Activated naive CD8-positive, alpha-beta T cell (primary cell): ENCODE results near the gene CLEC18B.
"Not testable (repeated sequence)": the region's sequence is repeated elsewhere in the genome, so short reads cannot be mapped to it uniquely, and the experiment has no call there.

ENCODE experiments used
- H3K27ac Mint-ChIP-seq: one replicate; pipeline ENCODE4 v1.8.0; 2021; ENCODE audit warnings: mixed read lengths
- H3K27me3 Mint-ChIP-seq: one replicate; pipeline ENCODE4 v1.8.0; 2021; ENCODE audit warnings: mixed read lengths
- H3K36me3 Mint-ChIP-seq: one replicate; pipeline ENCODE4 v1.8.0; 2021; ENCODE audit warnings: mixed read lengths
- H3K4me1 Mint-ChIP-seq: one replicate; pipeline ENCODE4 v1.8.0; 2021; ENCODE audit warnings: low read depth, mixed read lengths
- H3K4me3 Mint-ChIP-seq: one replicate; pipeline ENCODE4 v1.8.0; 2021; ENCODE audit warnings: mild to moderate bottlenecking, mixed read lengths
- H3K9me3 Mint-ChIP-seq: one replicate; pipeline ENCODE4 v1.8.0; 2021; ENCODE audit warnings: low read depth, mixed read lengths

CLEC18B gene

DNA sequence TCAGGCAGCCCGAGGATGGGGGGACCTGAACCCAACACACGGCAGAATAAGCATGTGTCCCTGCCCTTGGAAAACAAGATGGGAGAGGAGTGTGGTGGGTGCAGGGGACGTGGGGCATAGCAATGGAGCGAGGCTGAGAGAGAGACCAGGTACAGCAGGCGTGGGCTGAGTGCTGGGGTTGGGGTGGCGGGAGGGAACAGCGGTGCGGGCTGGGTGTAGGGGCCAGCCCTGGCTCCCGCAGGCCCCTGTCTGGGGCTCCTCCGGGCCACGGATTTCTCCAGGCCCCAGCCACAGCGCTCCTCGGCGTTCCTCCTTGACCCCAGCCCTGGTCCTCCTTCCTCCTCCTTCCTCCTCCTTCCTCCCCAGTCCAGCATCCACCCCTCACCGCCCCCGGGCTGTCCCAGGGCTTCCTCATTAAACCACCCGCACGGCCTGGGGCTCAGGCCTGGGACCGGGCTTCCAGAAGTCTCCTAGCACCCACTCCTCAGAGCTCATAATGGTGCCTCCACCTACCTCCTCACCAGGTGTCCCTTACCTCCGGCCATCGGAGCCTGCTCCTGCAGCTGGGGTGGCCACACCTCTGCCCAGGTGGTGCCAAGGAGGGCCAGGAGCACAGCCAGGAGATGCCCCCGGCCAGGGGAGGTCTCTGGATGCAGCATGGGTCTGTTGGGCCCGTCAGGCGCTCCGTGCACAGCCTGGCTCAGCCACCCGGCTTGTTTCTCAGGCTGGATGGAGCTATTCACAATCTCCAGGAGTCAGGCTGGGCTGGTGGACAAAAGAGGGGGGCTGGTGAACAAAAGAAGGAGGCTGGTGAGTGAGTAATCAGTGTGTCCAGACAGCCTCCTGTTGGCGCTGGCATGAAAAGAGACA lies at the start of gene CLEC18B:
Gene CLEC18B (minus strand): TSS at position 867 of the 870 bp plus-strand sequence. CDS start 208 bp downstream, at position 659.
- H3K9me3 Mint-ChIP-seq, H3K4me1 Mint-ChIP-seq, H3K27me3 Mint-ChIP-seq, H3K4me3 Mint-ChIP-seq, H3K27ac Mint-ChIP-seq, H3K36me3 Mint-ChIP-seq: not testable (repeated sequence)

DNA sequence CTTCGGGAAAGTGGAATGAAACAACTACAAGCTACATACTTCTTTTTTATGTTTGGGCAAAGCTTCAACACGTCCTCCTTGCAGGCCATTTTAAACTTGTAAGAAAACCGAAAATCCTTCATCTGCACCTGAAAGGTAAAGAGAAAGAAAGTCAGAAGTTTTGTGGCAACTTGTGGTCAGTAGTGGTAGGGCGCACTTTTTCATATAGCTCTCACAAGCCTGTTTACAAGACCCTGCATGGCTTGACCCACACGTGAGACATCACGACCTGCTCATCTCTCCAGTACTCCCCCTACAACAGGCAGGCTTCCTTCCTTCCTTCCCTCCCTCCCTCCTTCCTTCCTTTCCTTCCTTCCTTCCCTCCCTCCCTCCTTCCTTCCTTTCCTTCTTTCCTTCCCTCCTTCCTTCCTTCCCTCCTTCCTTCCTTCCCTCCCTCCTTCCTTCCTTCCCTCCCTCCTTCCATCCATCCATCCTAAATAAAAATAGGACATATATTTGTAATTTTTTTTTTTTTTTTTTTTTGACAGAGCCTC lies 48.7 kb upstream of the CLEC18B start:
- H3K4me1 Mint-ChIP-seq = peaks cover 15% of the 10 kb centered on the region

DNA sequence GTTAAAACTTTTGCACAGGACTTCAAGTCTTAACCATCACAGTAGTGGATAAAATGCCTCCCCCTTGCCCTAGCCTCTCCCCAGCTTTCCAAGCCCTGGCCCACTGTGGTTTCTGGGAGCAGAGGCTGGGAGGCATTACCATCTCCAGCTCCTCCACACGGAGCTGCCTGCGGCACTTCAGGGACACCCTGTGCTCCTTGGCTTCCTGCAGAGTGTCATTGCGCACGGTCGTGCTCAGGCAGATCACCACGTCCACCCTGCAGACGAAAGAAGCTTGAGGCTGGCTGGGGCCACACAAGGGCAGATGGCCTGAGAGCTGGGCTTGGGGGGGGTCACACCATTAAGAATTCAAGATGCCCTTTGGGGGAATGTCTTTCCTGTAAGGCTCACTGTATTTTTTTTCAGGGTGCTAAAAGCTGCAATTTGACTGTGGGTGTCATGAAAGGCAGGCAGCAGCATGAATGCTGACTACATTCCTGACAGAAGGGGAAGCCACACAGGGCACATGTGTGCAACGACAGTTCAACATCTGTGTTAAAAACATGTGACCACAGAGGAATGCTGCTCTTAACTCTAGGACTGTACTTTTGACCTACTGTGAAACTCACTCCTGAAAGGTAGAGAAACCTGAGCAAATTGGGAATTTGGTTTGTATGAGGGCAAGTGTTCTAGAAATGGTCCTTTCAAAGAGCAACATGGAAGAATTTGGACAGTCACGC lies 47.7 kb upstream of the CLEC18B start:
- peaks cover 2% of the 10 kb centered on the region for H3K36me3 Mint-ChIP-seq
- no peaks in the 10 kb centered on the region for H3K9me3 Mint-ChIP-seq
- H3K4me3 Mint-ChIP-seq = no peak overlapping the region

More for the DNA sequence above, 48.7 kb upstream of the CLEC18B start:
- H3K9me3 Mint-ChIP-seq = no peaks in the 10 kb centered on the region
- no peaks in the 10 kb centered on the region for H3K27me3 Mint-ChIP-seq
- no peaks in the 10 kb centered on the region for H3K36me3 Mint-ChIP-seq
- no peak overlapping the region for H3K27ac Mint-ChIP-seq
- no peak overlapping the region for H3K4me3 Mint-ChIP-seq

DNA sequence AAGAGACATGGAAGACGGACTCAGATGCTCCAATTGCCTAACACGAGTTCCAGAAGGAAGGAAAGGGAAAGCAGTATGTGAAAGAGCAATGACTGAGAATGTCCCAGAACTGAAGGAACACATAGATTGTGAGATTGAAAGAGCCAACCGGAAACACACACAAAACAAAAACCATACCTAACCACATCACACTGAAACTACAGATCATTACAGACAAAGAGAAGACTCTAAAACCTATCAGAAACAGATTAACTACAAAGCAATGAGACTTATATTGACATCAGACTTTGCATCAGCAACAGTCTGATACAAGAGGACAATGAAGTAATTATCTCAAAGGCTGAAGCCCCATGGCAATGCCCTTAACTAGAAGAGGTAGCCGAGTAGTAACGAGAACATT lies 45.6 kb upstream of the CLEC18B start:
- Mint-ChIP-seq H3K4me3 (no peak overlapping the region), H3K36me3 (peaks cover 2% of the 10 kb centered on the region), H3K27ac (peak overlapping the region; percentile 62), H3K27me3 (no peaks in the 10 kb centered on the region), H3K4me1 (peaks cover 15% of the 10 kb centered on the region), H3K9me3 (no peaks in the 10 kb centered on the region)

More for the DNA sequence above, 47.7 kb upstream of the CLEC18B start:
- no peaks in the 10 kb centered on the region for H3K27me3 Mint-ChIP-seq
- H3K4me1 Mint-ChIP-seq = peaks cover 15% of the 10 kb centered on the region
- H3K27ac Mint-ChIP-seq = peak overlapping the region; percentile 41

DNA sequence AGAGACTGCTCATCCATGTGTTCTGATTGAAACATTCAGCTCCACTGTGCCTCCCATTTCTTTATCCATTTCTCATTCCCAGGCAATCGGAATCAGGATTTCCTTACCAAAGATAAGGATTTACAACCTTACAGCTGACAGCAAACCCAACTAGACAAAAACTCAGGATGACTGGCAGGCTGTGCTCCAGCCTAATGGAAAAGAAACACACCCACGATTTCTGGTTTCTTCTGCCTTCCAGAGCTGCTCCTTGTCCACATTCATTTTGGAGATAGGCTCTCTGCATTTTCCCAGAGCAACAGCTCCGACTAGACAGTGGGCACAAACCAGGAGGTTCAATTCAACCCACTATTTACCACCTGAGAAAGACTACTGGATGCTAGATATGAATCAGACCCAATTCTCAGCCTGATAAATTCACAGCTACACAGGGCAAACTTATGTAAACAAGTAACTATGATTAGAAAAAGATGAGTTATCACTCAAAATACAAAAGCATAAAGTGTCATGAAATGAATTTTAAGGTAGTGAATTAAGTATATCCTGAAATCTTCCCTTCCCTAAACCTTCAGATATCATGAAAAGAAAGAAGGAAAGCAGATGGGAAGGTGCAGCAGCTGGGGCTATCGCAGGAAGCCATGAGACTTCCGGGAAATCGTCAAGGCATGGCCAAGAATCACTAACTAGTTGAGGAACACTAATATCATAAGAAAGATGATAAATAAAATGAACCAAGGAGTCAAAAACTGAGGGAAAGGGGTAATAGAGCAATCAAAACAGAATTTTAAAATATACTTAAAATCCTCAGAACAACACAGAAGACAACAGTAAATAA lies 44.8 kb upstream of the CLEC18B start:
- no peak overlapping the region for H3K27ac Mint-ChIP-seq

DNA sequence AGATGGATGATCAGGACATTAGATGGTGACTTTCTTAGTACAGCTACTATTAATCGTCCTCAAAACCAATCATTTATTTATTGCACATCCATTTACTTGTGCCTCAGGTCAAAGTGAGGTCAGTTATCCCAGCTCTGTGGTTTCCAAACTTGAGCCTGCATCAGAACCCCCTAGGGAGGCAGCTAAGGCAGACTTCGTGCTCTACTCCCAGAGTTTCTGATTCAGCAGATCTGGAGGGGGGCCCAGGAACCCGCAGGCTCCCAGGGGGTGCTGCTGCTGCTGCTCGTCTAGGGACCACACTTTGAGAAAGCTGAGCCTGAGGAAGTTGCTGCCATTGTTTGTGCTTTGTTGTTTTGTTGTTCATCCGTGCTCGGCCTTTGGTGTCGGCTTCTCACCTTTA lies 44.0 kb upstream of the CLEC18B start:
- Mint-ChIP-seq H3K9me3 (no peaks in the 10 kb centered on the region), H3K36me3 (peaks cover 2% of the 10 kb centered on the region), H3K4me1 (peaks cover 15% of the 10 kb centered on the region), H3K27me3 (no peaks in the 10 kb centered on the region), H3K27ac (no peak overlapping the region), H3K4me3 (no peak overlapping the region)

More for the DNA sequence above, 44.8 kb upstream of the CLEC18B start:
- Mint-ChIP-seq H3K27me3 (no peaks in the 10 kb centered on the region), H3K9me3 (no peaks in the 10 kb centered on the region), H3K4me3 (no peak overlapping the region), H3K4me1 (peaks cover 15% of the 10 kb centered on the region), H3K36me3 (peaks cover 2% of the 10 kb centered on the region)

DNA sequence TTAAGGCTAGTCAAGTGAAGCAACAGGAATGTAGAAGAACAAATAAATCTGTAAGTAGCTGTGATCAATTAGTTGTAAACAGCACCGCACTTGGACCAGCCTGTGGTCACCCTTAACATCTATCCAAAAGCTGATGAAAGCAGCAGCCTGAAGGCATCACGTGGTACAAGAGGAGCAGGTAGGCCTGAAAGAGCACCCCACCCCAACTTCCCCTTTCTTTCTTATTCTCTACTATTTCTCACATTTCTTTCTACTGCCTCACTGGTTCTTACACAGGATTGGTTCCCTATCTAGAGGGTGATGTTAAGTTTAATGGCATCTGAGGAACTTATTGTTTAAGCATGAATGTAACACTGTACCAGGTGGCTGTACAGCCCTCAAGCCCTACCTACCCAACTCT lies 42.6 kb upstream of the CLEC18B start:
- no peak overlapping the region for H3K4me3 Mint-ChIP-seq
- peaks cover 15% of the 10 kb centered on the region for H3K4me1 Mint-ChIP-seq
- H3K9me3 Mint-ChIP-seq = no peaks in the 10 kb centered on the region
- H3K27ac Mint-ChIP-seq = no peak overlapping the region
- H3K27me3 Mint-ChIP-seq = no peaks in the 10 kb centered on the region
- peaks cover 3% of the 10 kb centered on the region for H3K36me3 Mint-ChIP-seq

DNA sequence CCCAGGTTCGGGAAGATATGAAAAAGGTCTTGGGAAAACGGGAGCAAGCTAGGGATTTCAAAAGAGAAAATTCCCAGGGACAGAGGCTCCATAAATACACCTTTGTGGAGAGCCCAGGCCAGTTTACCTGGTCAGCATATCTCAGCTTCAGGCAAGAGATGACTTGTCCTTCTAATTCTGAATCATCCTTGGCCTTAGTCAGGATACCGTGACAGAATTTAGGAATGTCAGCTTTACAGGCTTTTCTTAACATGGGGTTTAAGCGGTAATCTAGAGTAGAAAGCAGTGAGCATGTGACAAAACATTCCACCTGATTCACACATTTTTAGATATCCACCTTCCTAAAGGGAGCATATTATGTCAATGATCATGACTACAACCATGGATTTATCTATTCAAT lies 41.1 kb upstream of the CLEC18B start:
- H3K4me1 Mint-ChIP-seq = peaks cover 11% of the 10 kb centered on the region
- H3K9me3 Mint-ChIP-seq = no peaks in the 10 kb centered on the region
- no peaks in the 10 kb centered on the region for H3K27me3 Mint-ChIP-seq
- H3K36me3 Mint-ChIP-seq = peaks cover 6% of the 10 kb centered on the region
- no peak overlapping the region for H3K4me3 Mint-ChIP-seq
- no peak overlapping the region for H3K27ac Mint-ChIP-seq

DNA sequence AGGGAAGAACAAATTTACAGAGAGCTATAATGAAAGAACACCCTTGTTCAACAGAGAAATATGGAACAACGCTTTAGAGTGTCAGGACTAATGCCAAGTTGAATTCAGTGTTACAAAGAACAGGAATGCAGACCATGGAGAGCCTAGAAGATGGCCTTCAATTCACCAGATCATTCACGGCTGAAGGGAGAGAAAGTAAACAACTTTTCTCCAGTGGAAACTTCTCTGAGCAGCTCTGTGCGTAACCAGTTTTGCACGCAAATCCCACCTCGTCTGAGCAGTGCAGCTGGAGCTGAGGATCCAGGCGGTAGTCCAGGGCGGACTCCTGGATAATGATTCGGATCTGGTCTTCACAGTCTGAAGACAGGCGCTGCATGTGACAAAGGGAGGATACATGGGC lies 40.5 kb upstream of the CLEC18B start:
- Mint-ChIP-seq H3K27me3 (no peaks in the 10 kb centered on the region), H3K9me3 (no peaks in the 10 kb centered on the region), H3K27ac (no peak overlapping the region), H3K4me1 (peaks cover 5% of the 10 kb centered on the region), H3K36me3 (peaks cover 6% of the 10 kb centered on the region), H3K4me3 (no peak overlapping the region)

DNA sequence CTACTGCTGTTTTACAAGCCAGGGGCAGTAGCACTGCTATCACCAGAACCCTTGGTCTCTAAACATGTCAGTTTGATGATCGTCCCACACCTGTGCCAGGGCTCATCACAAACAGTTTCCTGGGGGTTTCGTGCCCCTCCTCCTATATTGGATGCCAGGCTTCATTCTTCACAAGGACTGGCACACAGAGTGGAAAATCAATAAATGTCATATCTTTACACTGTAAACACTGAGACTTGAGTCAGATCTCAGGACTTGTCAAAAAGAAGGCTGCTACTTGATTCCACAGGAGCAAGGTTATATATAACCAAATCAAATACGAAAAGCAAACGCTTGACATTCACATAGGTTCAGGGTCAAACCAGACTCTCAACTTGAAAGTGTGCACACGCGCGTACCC lies 39.3 kb upstream of the CLEC18B start:
- no peaks in the 10 kb centered on the region for H3K27me3 Mint-ChIP-seq
- no peak overlapping the region for H3K27ac Mint-ChIP-seq
- peaks cover 6% of the 10 kb centered on the region for H3K36me3 Mint-ChIP-seq
- no peaks in the 10 kb centered on the region for H3K9me3 Mint-ChIP-seq
- H3K4me1 Mint-ChIP-seq = no peaks in the 10 kb centered on the region
- no peak overlapping the region for H3K4me3 Mint-ChIP-seq

DNA sequence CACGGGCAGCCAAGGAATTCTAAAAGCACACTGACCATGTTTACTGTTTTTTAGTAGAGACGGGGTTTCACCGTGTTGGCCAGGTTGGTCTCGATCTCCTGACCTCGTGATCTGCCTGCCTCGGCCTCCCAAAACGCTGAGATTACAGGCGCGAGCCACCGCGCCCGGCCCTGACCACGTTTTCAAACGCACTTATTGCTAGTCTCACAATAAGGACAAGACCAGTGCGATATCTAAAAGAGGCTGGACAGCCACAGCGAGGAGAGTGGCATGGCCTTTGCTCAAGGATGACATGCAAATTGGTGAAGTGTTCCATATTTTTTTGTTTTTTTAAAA lies 35.0 kb upstream of the CLEC18B start:
- H3K27ac Mint-ChIP-seq = no peak overlapping the region
- H3K36me3 Mint-ChIP-seq = peaks cover 8% of the 10 kb centered on the region
- no peaks in the 10 kb centered on the region for H3K9me3 Mint-ChIP-seq
- no peak overlapping the region for H3K4me3 Mint-ChIP-seq
- no peaks in the 10 kb centered on the region for H3K27me3 Mint-ChIP-seq
- no peaks in the 10 kb centered on the region for H3K4me1 Mint-ChIP-seq

DNA sequence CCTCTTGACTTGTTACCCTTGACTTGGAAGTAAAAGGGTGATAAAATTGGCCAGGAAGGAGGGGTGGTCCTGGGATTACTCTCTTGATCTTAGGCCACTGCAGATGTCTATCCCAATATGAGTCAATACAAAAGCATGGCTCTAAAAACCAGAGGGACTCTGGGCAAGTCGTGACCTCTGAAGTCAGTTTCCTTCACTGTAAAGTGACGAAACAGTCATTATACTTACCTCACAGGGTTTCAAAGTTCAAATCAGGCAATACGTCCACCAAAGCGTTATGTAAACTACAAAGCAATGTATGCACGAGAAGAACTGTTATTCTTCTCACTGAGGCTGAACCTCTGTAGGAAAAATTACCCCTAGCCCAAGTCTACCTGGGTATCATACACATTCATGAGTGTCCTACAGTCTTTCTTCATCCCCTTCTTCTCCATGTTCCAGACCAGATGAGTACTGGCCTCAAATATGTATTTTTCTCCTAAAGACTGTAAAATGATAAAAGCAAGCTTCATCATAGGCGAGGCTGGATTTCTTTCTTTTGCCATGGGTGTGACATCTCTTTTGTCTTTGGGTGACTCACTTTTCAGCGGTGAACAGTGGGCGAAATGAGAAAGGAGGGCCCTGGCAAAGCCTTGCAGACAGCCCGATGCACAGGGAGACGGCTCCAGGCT lies 34.5 kb upstream of the CLEC18B start:
- Mint-ChIP-seq H3K27me3 (no peaks in the 10 kb centered on the region), H3K4me3 (no peak overlapping the region), H3K27ac (peak overlapping the region; percentile 29), H3K4me1 (no peaks in the 10 kb centered on the region), H3K36me3 (peaks cover 8% of the 10 kb centered on the region), H3K9me3 (no peaks in the 10 kb centered on the region)

DNA sequence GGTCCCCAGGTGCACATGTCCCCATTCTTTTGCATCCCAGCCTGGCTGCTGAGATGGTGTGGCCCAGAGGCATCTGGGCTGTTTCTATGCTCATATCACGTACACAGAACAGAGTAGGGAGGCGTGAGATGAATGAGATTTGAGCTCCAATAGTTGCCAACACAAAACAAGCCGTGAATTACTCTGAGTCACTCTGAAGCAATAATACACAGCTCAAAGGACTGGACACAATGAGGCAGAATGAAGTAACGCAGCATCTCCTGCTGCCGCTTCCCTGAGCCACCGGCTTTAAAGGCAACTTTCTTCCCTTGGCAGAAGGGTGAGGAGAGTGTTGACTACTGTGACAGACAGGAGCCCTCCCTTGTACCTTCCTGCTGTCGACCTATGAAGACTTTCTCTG lies 33.9 kb upstream of the CLEC18B start:
- H3K27ac Mint-ChIP-seq = no peak overlapping the region
- no peaks in the 10 kb centered on the region for H3K9me3 Mint-ChIP-seq
- peaks cover 8% of the 10 kb centered on the region for H3K36me3 Mint-ChIP-seq
- H3K27me3 Mint-ChIP-seq = no peaks in the 10 kb centered on the region
- no peak overlapping the region for H3K4me3 Mint-ChIP-seq
- no peaks in the 10 kb centered on the region for H3K4me1 Mint-ChIP-seq

DNA sequence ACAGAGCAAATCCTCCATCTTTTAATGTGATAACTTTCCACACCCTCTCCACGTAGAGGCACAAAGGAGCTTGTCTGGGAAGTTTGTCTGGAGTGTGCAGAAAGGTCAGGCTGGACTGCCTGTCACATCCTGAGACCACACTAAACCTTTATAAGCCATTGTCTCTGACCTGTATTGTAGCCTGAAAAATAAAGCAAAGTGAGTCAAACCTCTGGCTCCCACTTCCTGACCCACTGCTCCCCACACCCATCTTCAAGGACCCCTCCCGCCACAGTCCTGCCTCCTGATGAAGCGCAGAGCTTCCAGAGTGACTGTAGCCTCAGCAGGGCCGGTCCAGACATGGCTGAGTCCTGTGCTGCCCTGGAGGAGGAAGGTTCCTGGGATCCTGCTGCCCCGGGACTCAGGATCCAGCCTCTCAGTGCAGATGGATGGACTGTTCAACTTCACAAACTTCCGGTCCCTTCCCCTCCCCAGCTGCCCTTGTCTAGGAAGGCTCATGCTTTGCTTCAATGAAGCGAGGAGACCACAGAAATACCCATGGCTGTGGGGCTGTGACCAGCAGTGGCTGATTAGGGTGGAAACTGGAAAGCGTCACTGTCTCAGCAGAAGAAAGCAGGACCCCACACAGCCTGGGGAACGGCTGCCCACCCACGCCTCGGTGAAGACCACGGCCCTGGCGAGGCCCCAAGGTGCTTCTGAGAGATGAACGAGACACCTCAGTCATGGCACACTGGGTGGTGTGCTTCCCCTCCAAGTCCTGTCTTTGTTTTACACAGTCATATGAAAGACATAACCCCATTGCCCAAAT lies 30.9 kb upstream of the CLEC18B start:
- H3K4me1 Mint-ChIP-seq = no peaks in the 10 kb centered on the region
- H3K4me3 Mint-ChIP-seq = no peak overlapping the region
- H3K36me3 Mint-ChIP-seq = peaks cover 4% of the 10 kb centered on the region
- no peaks in the 10 kb centered on the region for H3K9me3 Mint-ChIP-seq
- H3K27me3 Mint-ChIP-seq = no peaks in the 10 kb centered on the region
- peak overlapping the region; percentile 35 for H3K27ac Mint-ChIP-seq
